Uterus (tissue), 2 donors: Measurements from ENCODE around the gene REM1.
"Not testable (repeated sequence)": the region's sequence is repeated elsewhere in the genome, so short reads cannot be mapped to it uniquely, and the experiment has no call there.

Source experiments
- POLR2A ChIP-seq, 2 donors: fragments of 450-650 bp; IDR thresholded peaks; one replicate each; pipeline ENCODE4 v1.6.1; 2016; ENCODE audit warnings: antibody characterized with exemption in 2 of 2, mild to moderate bottlenecking in 1 of 2, moderate library complexity in 1 of 2
- TF ChIP-seq, protein P1 (sequence below), 4 experiments: fragments of 200-600 bp in 2 of 4; fragments of 450-650 bp in 2 of 4; sonication (generic) in 2 of 4; IDR thresholded peaks; one replicate each; pipeline ENCODE4 v1.5.1; 2016 to 2019; ENCODE audit warnings: antibody characterized with exemption in 4 of 4, mild to moderate bottlenecking in 2 of 4, moderate library complexity in 1 of 4

DNA sequence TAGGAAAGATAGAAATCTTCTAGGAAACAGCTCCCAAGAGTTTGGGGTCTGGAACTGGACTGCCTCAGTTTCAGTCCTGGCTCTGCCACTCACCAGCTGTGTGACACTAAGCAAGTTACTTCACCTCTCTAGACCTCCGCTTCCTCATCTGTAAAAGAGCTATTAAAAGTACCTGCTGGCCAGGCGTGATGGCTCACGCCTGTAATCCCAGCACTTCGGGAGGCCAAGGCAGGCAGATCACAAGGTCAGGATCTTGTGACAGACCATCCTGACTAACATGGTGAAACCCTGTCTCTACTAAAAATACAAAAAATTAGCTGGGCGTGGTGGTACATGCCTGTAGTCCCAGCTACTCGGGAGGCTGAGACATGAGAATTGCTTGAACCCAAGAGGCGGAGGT lies 46.2 kb downstream of the REM1 start:
- TF ChIP-seq, protein P1, sequence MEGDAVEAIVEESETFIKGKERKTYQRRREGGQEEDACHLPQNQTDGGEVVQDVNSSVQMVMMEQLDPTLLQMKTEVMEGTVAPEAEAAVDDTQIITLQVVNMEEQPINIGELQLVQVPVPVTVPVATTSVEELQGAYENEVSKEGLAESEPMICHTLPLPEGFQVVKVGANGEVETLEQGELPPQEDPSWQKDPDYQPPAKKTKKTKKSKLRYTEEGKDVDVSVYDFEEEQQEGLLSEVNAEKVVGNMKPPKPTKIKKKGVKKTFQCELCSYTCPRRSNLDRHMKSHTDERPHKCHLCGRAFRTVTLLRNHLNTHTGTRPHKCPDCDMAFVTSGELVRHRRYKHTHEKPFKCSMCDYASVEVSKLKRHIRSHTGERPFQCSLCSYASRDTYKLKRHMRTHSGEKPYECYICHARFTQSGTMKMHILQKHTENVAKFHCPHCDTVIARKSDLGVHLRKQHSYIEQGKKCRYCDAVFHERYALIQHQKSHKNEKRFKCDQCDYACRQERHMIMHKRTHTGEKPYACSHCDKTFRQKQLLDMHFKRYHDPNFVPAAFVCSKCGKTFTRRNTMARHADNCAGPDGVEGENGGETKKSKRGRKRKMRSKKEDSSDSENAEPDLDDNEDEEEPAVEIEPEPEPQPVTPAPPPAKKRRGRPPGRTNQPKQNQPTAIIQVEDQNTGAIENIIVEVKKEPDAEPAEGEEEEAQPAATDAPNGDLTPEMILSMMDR (IDR thresholded peaks at IDR 0.05), result not testable (repeated sequence)
- TF ChIP-seq POLR2A (IDR thresholded peaks at IDR 0.05), result not testable (repeated sequence)
